Spinal cord (tissue), 10 donors: ENCODE data around the gene IPO7. TPM values are rescaled to one million over a fixed set of nuclear protein-coding genes. Genes with fewer than 3 reads are reported as not detected.

Source experiments
- DNase-seq, 6 donors: peaks; one replicate each; pipeline versions ENCODE4 v3.0.0 to v3.0.0-alpha.2; 2013 to 2015; ENCODE audit warnings: low spot score in 6 of 6, low read depth in 4 of 6
- H3K27ac ChIP-seq: one replicate; pipeline ENCODE4 v1.5.1; 2013; ENCODE audit warnings: low read depth, low read length, control low read depth
- H3K27me3 ChIP-seq: one replicate; pipeline ENCODE4 v1.6.1; 2013; ENCODE audit warnings: low read length; ENCODE audit not compliant: control insufficient read depth, insufficient read depth
- H3K36me3 ChIP-seq: one replicate; pipeline ENCODE4 v1.6.1; 2013; ENCODE audit warnings: low read length; ENCODE audit not compliant: control insufficient read depth, insufficient read depth
- H3K4me1 ChIP-seq: one replicate; pipeline ENCODE4 v1.6.1; 2013; ENCODE audit warnings: low read length; ENCODE audit not compliant: control insufficient read depth, insufficient read depth
- H3K4me3 ChIP-seq: one replicate; pipeline ENCODE4 v1.5.1; 2013; ENCODE audit warnings: low read depth, low read length, control low read depth
- H3K9me3 ChIP-seq: one replicate; pipeline ENCODE4 v1.6.1; 2013; ENCODE audit warnings: low read length; ENCODE audit not compliant: control insufficient read depth, insufficient read depth
- WGBS: methylation state at CpG from one replicate; pipeline ENCODE4 v1.1.5; 2013; ENCODE audit warnings: missing lambda C conversion rate; ENCODE audit not compliant: insufficient coverage; 5-methylcytosine and 5-hydroxymethylcytosine counted together
- polyA plus RNA-seq, 2 donors: library from polyadenylated mRNA; unstranded; fragments of 120-200 nt; gene quantifications; one replicate each; pipeline ENCODE4 v1.2.1, GENCODE V29; 2013; ENCODE audit not compliant: insufficient read length in 2 of 2
- total RNA-seq, 2 donors: library from RNA; depleted of rRNA in 1 of 2; stranded (reverse); fragments of 120-200 nt in 1 of 2; fragments of >200 nt in 1 of 2; gene quantifications; one replicate each; pipeline versions ENCODE4 v1.2.3 to v1.2.4, GENCODE V29; 2013 to 2014
- donor health status: healthy.

Gene IPO7
- total and polyA plus RNA-seq, 4 donors, result 75.6 to 181 (median 102) TPM

GRCh38 chr11:9362393-9362863 is 22.0 kb upstream of the IPO7 start:
- DNase-seq, result no peak
- Histone ChIP-seq H3K36me3 (no peaks in the 10 kb centered on the region), H3K27me3 (no peaks in the 10 kb centered on the region), H3K4me1 (peaks cover 8% of the 10 kb centered on the region), H3K9me3 (no peaks in the 10 kb centered on the region), H3K27ac (no peak overlapping the region), H3K4me3 (no peak overlapping the region)
- WGBS, result 85% methylated on average over 2 of the region's 2 CpGs

DNA sequence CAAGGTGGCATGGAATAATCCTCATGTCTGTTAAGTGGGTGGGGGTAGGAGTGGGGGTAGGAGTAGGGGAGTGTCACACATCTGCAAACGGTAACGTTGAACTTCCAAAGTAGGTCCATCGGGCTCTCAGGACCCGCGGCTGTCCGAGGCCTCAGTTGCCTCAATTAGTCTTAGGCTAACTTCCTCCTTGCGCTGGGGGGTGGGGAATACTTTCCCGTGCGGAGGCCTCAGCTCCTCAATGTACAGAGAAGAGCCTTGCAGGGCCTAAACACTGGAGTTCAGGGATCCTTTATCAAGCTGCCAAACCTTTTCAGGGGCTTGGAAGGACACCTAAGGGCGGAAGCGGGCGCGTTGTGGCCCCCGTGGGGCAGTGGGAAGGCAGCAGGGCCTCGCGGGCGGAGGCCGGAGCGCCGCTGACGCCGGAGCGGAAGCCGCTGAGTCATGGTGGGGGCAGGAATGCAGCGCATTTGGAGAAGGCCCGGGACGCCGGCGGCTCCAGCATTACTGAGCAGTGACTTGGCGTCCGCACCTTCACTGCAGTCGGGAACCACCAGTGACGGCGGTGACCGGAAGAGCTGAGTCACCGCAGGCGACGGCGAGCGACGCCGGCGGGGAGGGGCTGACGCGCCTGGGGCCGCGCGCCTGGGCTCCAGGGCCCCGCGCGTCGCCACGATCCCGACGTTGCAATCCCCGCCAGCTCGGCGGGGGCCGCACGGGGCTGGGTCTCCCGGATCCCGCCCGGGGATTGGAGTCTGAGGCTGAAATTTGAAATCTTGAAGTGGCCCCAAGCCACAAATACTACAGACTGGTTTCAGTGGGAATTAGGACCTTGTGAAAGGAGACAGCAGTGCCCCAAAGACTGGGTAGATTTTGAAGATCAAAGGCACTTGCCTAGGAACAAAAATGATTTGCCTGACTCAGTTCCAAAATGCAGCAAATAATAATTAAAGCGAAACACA is 20.2 kb upstream of the IPO7 start:
- Histone ChIP-seq H3K27me3 (no peaks in the 10 kb centered on the region), H3K4me3 (peak overlapping the region; percentile 57), H3K36me3 (no peaks in the 10 kb centered on the region), H3K4me1 (peaks cover 8% of the 10 kb centered on the region), H3K9me3 (no peaks in the 10 kb centered on the region), H3K27ac (peak overlapping the region; percentile 89)
- WGBS, result 1% methylated on average over 53 of the region's 64 CpGs
- peak; percentile 59 to 95 (median 70) for DNase-seq

GRCh38 chr11:9367551-9367950 is 16.9 kb upstream of the IPO7 start:
- Histone ChIP-seq H3K4me1 (peaks cover 8% of the 10 kb centered on the region), H3K4me3 (no peak overlapping the region), H3K27ac (no peak overlapping the region), H3K27me3 (no peaks in the 10 kb centered on the region), H3K9me3 (no peaks in the 10 kb centered on the region), H3K36me3 (no peaks in the 10 kb centered on the region)
- peak in 2 of 6 donors; percentile 12 to 32 for DNase-seq
- no CpG with 5 or more reads among the region's 2 CpGs for WGBS

DNA sequence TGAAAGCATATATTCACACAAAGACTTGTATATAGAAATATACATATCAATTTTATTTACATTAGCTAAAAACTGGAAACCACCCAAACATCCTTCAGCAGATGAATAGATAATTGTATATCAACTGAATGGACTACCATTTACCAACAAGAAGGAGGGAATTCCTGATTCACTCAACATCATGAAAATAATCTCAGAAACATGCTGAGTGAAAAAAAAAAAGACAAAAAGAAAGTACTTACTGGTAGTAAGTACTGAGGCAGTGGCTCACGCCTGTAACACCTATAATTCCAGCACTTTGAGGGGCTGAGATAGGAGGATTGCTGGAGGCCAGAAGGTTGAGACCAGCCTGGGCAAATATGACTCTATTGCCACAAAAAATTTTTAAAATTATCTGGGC is 7.4 kb upstream of the IPO7 start:
- no peaks in the 10 kb centered on the region for H3K27me3 ChIP-seq
- no peaks in the 10 kb centered on the region for H3K9me3 ChIP-seq
- DNase-seq, result no peak
- H3K4me1 ChIP-seq, result no peaks in the 10 kb centered on the region
- no CpG with 5 or more reads among the region's 1 CpG for WGBS
- no peaks in the 10 kb centered on the region for H3K36me3 ChIP-seq
- H3K4me3 ChIP-seq, result no peak overlapping the region
- H3K27ac ChIP-seq, result peak overlapping the region; percentile 15

- DNase-seq, result no peak
- peaks cover 2% of the 10 kb centered on the region for H3K4me1 ChIP-seq
- no peaks in the 10 kb centered on the region for H3K27me3 ChIP-seq
- H3K4me3 ChIP-seq, result no peak overlapping the region
- 70% methylated on average over 12 of the region's 12 CpGs for WGBS
- H3K36me3 ChIP-seq, result no peaks in the 10 kb centered on the region
- no peaks in the 10 kb centered on the region for H3K9me3 ChIP-seq
- H3K27ac ChIP-seq, result no peak overlapping the region
Measured at GRCh38 chr11:9379041-9379440, 5.4 kb upstream of the IPO7 start.

GRCh38 chr11:9380773-9381172 is 3.7 kb upstream of the IPO7 start:
- Histone ChIP-seq H3K27ac (no peak overlapping the region), H3K4me1 (peaks cover 5% of the 10 kb centered on the region), H3K27me3 (no peaks in the 10 kb centered on the region), H3K4me3 (no peak overlapping the region), H3K9me3 (no peaks in the 10 kb centered on the region), H3K36me3 (no peaks in the 10 kb centered on the region)
- WGBS, result no CpG with 5 or more reads among the region's 2 CpGs
- peak in 1 of 6 donors; percentile 18 for DNase-seq

- DNase-seq, result no peak
- WGBS, result 0% methylated on average over 6 of the region's 10 CpGs
- H3K4me1 ChIP-seq, result peaks cover 5% of the 10 kb centered on the region
- H3K27ac ChIP-seq, result peak overlapping the region; percentile 92
- no peaks in the 10 kb centered on the region for H3K36me3 ChIP-seq
- peak overlapping the region; percentile 91 for H3K4me3 ChIP-seq
- H3K9me3 ChIP-seq, result no peaks in the 10 kb centered on the region
- no peaks in the 10 kb centered on the region for H3K27me3 ChIP-seq
Measured at GRCh38 chr11:9385327-9385899, 961 bp downstream of the IPO7 start.

DNA sequence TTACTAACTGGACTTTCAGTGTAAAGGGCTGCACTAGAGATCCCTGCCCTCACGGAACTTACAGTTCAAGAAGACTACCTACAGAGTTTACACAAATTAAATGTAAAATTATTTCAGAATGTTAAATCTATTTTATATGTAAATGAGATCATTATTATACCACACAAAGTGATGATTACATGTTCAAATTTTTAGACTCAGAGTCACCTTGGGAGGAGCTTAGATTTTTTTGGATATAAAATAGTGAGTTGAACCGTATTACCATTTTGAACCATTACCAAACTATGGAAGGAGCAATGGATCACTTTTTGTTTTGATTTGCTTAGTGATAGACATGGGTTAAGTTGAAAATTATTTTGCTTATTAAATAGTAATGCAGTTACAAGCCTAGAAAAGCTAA is 1.6 kb downstream of the IPO7 start:
- no peaks in the 10 kb centered on the region for H3K27me3 ChIP-seq
- H3K9me3 ChIP-seq, result no peaks in the 10 kb centered on the region
- peaks cover 5% of the 10 kb centered on the region for H3K4me1 ChIP-seq
- no peak for DNase-seq
- no peak overlapping the region for H3K4me3 ChIP-seq
- H3K36me3 ChIP-seq, result no peaks in the 10 kb centered on the region
- no peak overlapping the region for H3K27ac ChIP-seq
- no CpG with 5 or more reads among the region's 2 CpGs for WGBS

- H3K36me3 ChIP-seq, result no peaks in the 10 kb centered on the region
- no peaks in the 10 kb centered on the region for H3K9me3 ChIP-seq
- no peaks in the 10 kb centered on the region for H3K27me3 ChIP-seq
- no peak overlapping the region for H3K27ac ChIP-seq
- DNase-seq, result no peak
- H3K4me1 ChIP-seq, result peaks cover 5% of the 10 kb centered on the region
- no peak overlapping the region for H3K4me3 ChIP-seq
- WGBS, result no CpG with 5 or more reads among the region's 1 CpG
Measured at GRCh38 chr11:9386901-9387300, 2.4 kb downstream of the IPO7 start.
